HEK293T (cell line): ENCODE measurements around the gene SAA2.
"Not testable (repeated sequence)": the region's sequence is repeated elsewhere in the genome, so short reads cannot be mapped to it uniquely, and the experiment has no call there.

Experiments
- CTCF ChIA-PET: fragments of 350-600 bp; formaldehyde crosslinking; extraction: SDS; loops from one replicate; lab custom pipeline; 2021; ENCODE audit warnings: antibody characterized with exemption, inconsistent platforms; lab: Yijun Ruan, JAX
- POLR2A ChIA-PET: fragments of 350-600 bp; formaldehyde crosslinking; extraction: SDS; loops from one replicate; lab custom pipeline; 2020; ENCODE audit warnings: antibody characterized with exemption, inconsistent platforms; lab: Yijun Ruan, JAX
- DNase-seq: peaks from one replicate; pipeline ENCODE4 v3.0.0; 2012; ENCODE audit warnings: mixed read lengths; ENCODE audit errors: extremely low spot score
- ARNT ChIP-seq: fragments of 450-650 bp; IDR thresholded peaks from 2 replicates; pipeline ENCODE4 v1.6.1; 2017; ENCODE audit warnings: mild to moderate bottlenecking
- BHLHE40 ChIP-seq: fragments of 450-650 bp; IDR thresholded peaks from 2 replicates; pipeline ENCODE4 v1.6.1; 2016; ENCODE audit warnings: mild to moderate bottlenecking, moderate library complexity, borderline replicate concordance
- CTBP1 ChIP-seq: fragments of 450-650 bp; IDR thresholded peaks from 2 replicates; pipeline ENCODE4 v1.6.1; 2016; ENCODE audit warnings: borderline replicate concordance
- ELF4 ChIP-seq: fragments of 450-650 bp; IDR thresholded peaks from 2 replicates; pipeline ENCODE4 v1.6.1; 2017; ENCODE audit warnings: antibody characterized with exemption
- FOXA1 ChIP-seq: fragments of 450-650 bp; IDR thresholded peaks from 2 replicates; pipeline ENCODE4 v1.6.1; 2016; ENCODE audit warnings: mild to moderate bottlenecking
- FOXK2 ChIP-seq: fragments of 450-650 bp; IDR thresholded peaks from 2 replicates; pipeline ENCODE4 v1.6.1; 2016; ENCODE audit warnings: mild to moderate bottlenecking
- FOXM1 ChIP-seq: fragments of 450-650 bp; IDR thresholded peaks from 2 replicates; pipeline ENCODE4 v1.6.1; 2017; ENCODE audit warnings: mild to moderate bottlenecking, borderline replicate concordance
- HDGF ChIP-seq: fragments of 450-650 bp; IDR thresholded peaks from 2 replicates; pipeline ENCODE4 v1.6.1; 2017; ENCODE audit warnings: antibody characterized with exemption, borderline replicate concordance
- L3MBTL2 ChIP-seq: fragments of 450-650 bp; conservative IDR thresholded peaks from 2 replicates; pipeline ENCODE4 v1.6.1; 2016; ENCODE audit warnings: mild to moderate bottlenecking
- LEF1 ChIP-seq: fragments of 450-650 bp; IDR thresholded peaks from 2 replicates; pipeline ENCODE4 v1.6.1; 2017; ENCODE audit warnings: mild to moderate bottlenecking, borderline replicate concordance
- NFRKB ChIP-seq: fragments of 450-650 bp; IDR thresholded peaks from 2 replicates; pipeline ENCODE4 v1.6.1; 2016; ENCODE audit warnings: mild to moderate bottlenecking, moderate library complexity
- PKNOX1 ChIP-seq: fragments of 450-650 bp; IDR thresholded peaks from 2 replicates; pipeline ENCODE4 v1.6.1; 2016
- SP1 ChIP-seq: fragments of 450-650 bp; IDR thresholded peaks from 2 replicates; pipeline ENCODE4 v1.6.1; 2017
- SUZ12 ChIP-seq: fragments of 450-650 bp; IDR thresholded peaks from 2 replicates; pipeline ENCODE4 v1.6.1; 2016; ENCODE audit warnings: mild to moderate bottlenecking
- TARDBP ChIP-seq: fragments of 450-650 bp; IDR thresholded peaks from 2 replicates; pipeline ENCODE4 v1.6.1; 2016
- ZNF384 ChIP-seq: fragments of 450-650 bp; IDR thresholded peaks from 2 replicates; pipeline ENCODE4 v1.6.1; 2016

Gene SAA2

GRCh38 chr11:18280438-18281045 lies 32.1 kb upstream of the SAA2 start:
- CTCF ChIA-PET: no interaction called here
- no peak for DNase-seq
- no peak for TF ChIP-seq FOXA1
- TF ChIP-seq ZNF384: no peak
- TF ChIP-seq ARNT: no peak
- no peak for TF ChIP-seq PKNOX1
- no peak for TF ChIP-seq LEF1
- TF ChIP-seq FOXK2: no peak
- TF ChIP-seq FOXM1: no peak
- POLR2A ChIA-PET: no interaction called here

GRCh38 chr11:18277565-18278271 lies 29.2 kb upstream of the SAA2 start:
- CTCF ChIA-PET: no interaction called here
- no peak for DNase-seq
- TF ChIP-seq BHLHE40: no peak
- TF ChIP-seq TARDBP: no peak
- no peak for TF ChIP-seq ELF4
- no peak for TF ChIP-seq L3MBTL2
- TF ChIP-seq HDGF: no peak
- TF ChIP-seq SP1: no peak
- no peak for TF ChIP-seq FOXM1
- no peak for TF ChIP-seq PKNOX1
- no peak for TF ChIP-seq ARNT
- no peak for TF ChIP-seq NFRKB
- TF ChIP-seq CTBP1: no peak
- TF ChIP-seq ZNF384: no peak
- TF ChIP-seq SUZ12: no peak
- POLR2A ChIA-PET: no interaction called here

GRCh38 chr11:18271206-18271605 lies 22.7 kb upstream of the SAA2 start:
- TF ChIP-seq FOXK2 (no peak), ARNT (no peak)
- POLR2A ChIA-PET: no interaction called here
- CTCF ChIA-PET: no interaction called here
- DNase-seq: no peak

GRCh38 chr11:18270102-18270501 lies 21.6 kb upstream of the SAA2 start:
- POLR2A ChIA-PET: no interaction called here
- CTCF ChIA-PET: interaction anchor here (0.6 kb wide), 1 partner anchor 21 kb away, joined by 3 read pairs; no protein-coding TSS in a partner anchor

GRCh38 chr11:18269252-18269651 lies 20.8 kb upstream of the SAA2 start:
- CTCF ChIA-PET: interaction anchor here (0.5 kb wide), 1 partner anchor 58 kb away, joined by 3 read pairs; no protein-coding TSS in a partner anchor
- DNase-seq, POLR2A ChIA-PET: not testable (repeated sequence)

More at GRCh38 chr11:18270102-18270501, 21.6 kb upstream of the SAA2 start:
- TF ChIP-seq HDGF: no peak
- TF ChIP-seq ARNT: no peak
- TF ChIP-seq LEF1: no peak
- TF ChIP-seq SP1: no peak
- no peak for TF ChIP-seq NFRKB
- no peak for TF ChIP-seq FOXK2
- no peak for TF ChIP-seq CTBP1
- DNase-seq: no peak

- CTCF ChIA-PET, POLR2A ChIA-PET, DNase-seq: not testable (repeated sequence)
Measured at GRCh38 chr11:18267335-18268133, 19.1 kb upstream of the SAA2 start.

GRCh38 chr11:18265949-18266348 lies 17.5 kb upstream of the SAA2 start, which contains the start of gene SAA1:
Gene SAA1 (plus strand): TSS chr11:18266264. CDS start chr11:18266888, 624 bp downstream.
- ChIA-PET POLR2A (no interaction called here), CTCF (no interaction called here)
- TF ChIP-seq FOXM1 (no peak), FOXA1 (no peak), TARDBP (no peak)
- no peak for DNase-seq
